Stomach (tissue), 9 donors: ENCODE results near the gene INSIG2. TPM values are rescaled to one million over a fixed set of nuclear protein-coding genes. Genes with fewer than 3 reads are reported as not detected.

Source experiments
- DNase-seq, 2 donors: peaks; one replicate each; pipeline versions ENCODE4 v3.0.0 to v3.0.0-alpha.2; 2013 to 2019
- H3K27ac ChIP-seq, 5 donors: fragments of 200-600 bp in 4 of 5; sonication (generic) in 4 of 5; one replicate each; pipeline ENCODE4 v1.5.1; 2013 to 2019; ENCODE audit warnings: mild to moderate bottlenecking in 1 of 5, moderate library complexity in 1 of 5
- H3K27me3 ChIP-seq, 3 donors: fragments of 200-600 bp; sonication (generic); one replicate each; pipeline ENCODE4 v1.5.1; 2017 to 2019; ENCODE audit warnings: mixed run types in 1 of 3
- H3K36me3 ChIP-seq, 4 donors: fragments of 200-600 bp; sonication (generic); 1 replicate in 3 of 4; 2 replicates in 1 of 4; pipeline ENCODE4 v1.5.1; 2016 to 2019
- H3K4me1 ChIP-seq, 4 donors: fragments of 200-600 bp; sonication (generic); one replicate each; pipeline ENCODE4 v1.5.1; 2016 to 2019
- H3K4me3 ChIP-seq, 4 donors: fragments of 200-600 bp; sonication (generic) in 3 of 4; one replicate each; pipeline ENCODE4 v1.5.1; 2016 to 2019; ENCODE audit warnings: mild to moderate bottlenecking in 1 of 4
- H3K9me3 ChIP-seq, 4 donors: fragments of 200-600 bp; sonication (generic); one replicate each; pipeline ENCODE4 v1.5.1; 2016 to 2019
- CTCF ChIP-seq, 7 experiments: fragments of 450-650 bp in 4 of 7; fragments of 200-600 bp in 3 of 7; sonication (generic) in 3 of 7; IDR thresholded peaks; one replicate each; pipeline ENCODE4 v1.5.1; 2016 to 2019; ENCODE audit warnings: antibody characterized with exemption in 7 of 7, control low read depth in 2 of 7, mild to moderate bottlenecking in 1 of 7
- EP300 ChIP-seq: sonication (generic); formaldehyde crosslinking; IDR thresholded peaks from one replicate; pipeline ENCODE4 v1.6.1; 2017; ENCODE audit warnings: antibody characterized with exemption
- POLR2A ChIP-seq, 4 donors: fragments of 450-650 bp; IDR thresholded peaks; one replicate each; pipeline ENCODE4 v1.6.1; 2016; ENCODE audit warnings: antibody characterized with exemption in 4 of 4, control low read depth in 2 of 4, mild to moderate bottlenecking in 1 of 4, moderate library complexity in 1 of 4
- POLR2AphosphoS5 ChIP-seq, 3 donors: sonication (generic); formaldehyde crosslinking; IDR thresholded peaks; one replicate each; pipeline ENCODE4 v1.6.1; 2016; ENCODE audit warnings: antibody characterized with exemption in 3 of 3
- WGBS, 5 donors: extraction: QIAGEN DNeasy Blood & Tissue Kit in 3 of 5; methylation state at CpG; one replicate each; pipeline versions ENCODE4 v1.1.5 to v1.1.7; 2013 to 2018; 5-methylcytosine and 5-hydroxymethylcytosine counted together
- intact Hi-C: fragments of 100-400 bp; cut with DNase I; formaldehyde crosslinking; loops from one replicate; pipeline ENCODE4 v1.15.1; 2023; ENCODE audit warnings: low total_unique reads
- polyA plus RNA-seq, 3 donors: library from polyadenylated mRNA; stranded (reverse); fragments of 200-250 nt; gene quantifications; one replicate each; pipeline ENCODE4 v1.2.3, GENCODE V29; 2013
- total RNA-seq, 5 donors: library from RNA; depleted of rRNA; stranded (reverse); fragments of >200 nt; gene quantifications; one replicate each; pipeline versions ENCODE4 v1.1.0 to v1.2.3, GENCODE V29; 2014 to 2016
- donor health status: healthy with polysubstance abuse.
- donor health status: Bipolar disorder and iron deficiency.
- donor health status: healthy.

Gene INSIG2
- total and polyA plus RNA-seq, 8 donors: 6.7 to 37.8 (median 10.4) TPM

- TF ChIP-seq EP300 (no peak), CTCF (IDR thresholded peaks at IDR 0.05) (no peak), POLR2AphosphoS5 (IDR thresholded peaks at IDR 0.05) (no peak), POLR2A (IDR thresholded peaks at IDR 0.05) (no peak)
- 82 to 90% (median 87%) methylated on average over 2 of the region's 2 CpGs for WGBS, 5 donors
- Histone ChIP-seq H3K27me3 (peaks cover 0 to 35% (median 0%) of the 10 kb centered on the region in 3 donors), H3K4me3 (no peak overlapping the region), H3K36me3 (no peaks in the 10 kb centered on the region), H3K4me1 (peaks cover 0 to 2% (median 0%) of the 10 kb centered on the region in 4 donors), H3K9me3 (no peaks in the 10 kb centered on the region), H3K27ac (no peak overlapping the region)
- DNase-seq: no peak
- intact Hi-C loops: no loop called here
Measured at GRCh38 chr2:118052474-118052873, 35.8 kb upstream of the INSIG2 start.

GRCh38 chr2:118053681-118054080 is 34.6 kb upstream of the INSIG2 start:
- 88 to 91% (median 90%) methylated on average over 7 of the region's 7 CpGs for WGBS, 5 donors
- H3K9me3 ChIP-seq: no peaks in the 10 kb centered on the region
- intact Hi-C loops: no loop called here
- peaks cover 0 to 25% (median 0%) of the 10 kb centered on the region in 3 donors for H3K27me3 ChIP-seq
- H3K4me1 ChIP-seq: no peaks in the 10 kb centered on the region
- no peak overlapping the region for H3K27ac ChIP-seq
- DNase-seq: no peak
- TF ChIP-seq CTCF (IDR thresholded peaks at IDR 0.05) (no peak), EP300 (no peak), POLR2A (IDR thresholded peaks at IDR 0.05) (no peak), POLR2AphosphoS5 (IDR thresholded peaks at IDR 0.05) (no peak)
- H3K36me3 ChIP-seq: no peaks in the 10 kb centered on the region
- no peak overlapping the region for H3K4me3 ChIP-seq

GRCh38 chr2:118054213-118055008 is 33.9 kb upstream of the INSIG2 start:
- Histone ChIP-seq H3K4me1 (no peaks in the 10 kb centered on the region), H3K27me3 (peaks cover 0 to 18% (median 0%) of the 10 kb centered on the region in 3 donors), H3K9me3 (no peaks in the 10 kb centered on the region), H3K27ac (no peak overlapping the region), H3K4me3 (no peak overlapping the region), H3K36me3 (no peaks in the 10 kb centered on the region)
- intact Hi-C loops: no loop called here
- DNase-seq: no peak
- TF ChIP-seq POLR2AphosphoS5 (IDR thresholded peaks at IDR 0.05): no peak
- TF ChIP-seq EP300: no peak
- TF ChIP-seq POLR2A (IDR thresholded peaks at IDR 0.05): no peak
- no peak for TF ChIP-seq CTCF (IDR thresholded peaks at IDR 0.05)
- WGBS, 5 donors: 50 to 64% (median 54%) methylated on average over 3 of the region's 3 CpGs

- Histone ChIP-seq H3K27ac (no peak overlapping the region), H3K4me1 (no peaks in the 10 kb centered on the region), H3K4me3 (no peak overlapping the region), H3K27me3 (peaks cover 0 to 11% (median 0%) of the 10 kb centered on the region in 3 donors), H3K9me3 (no peaks in the 10 kb centered on the region), H3K36me3 (no peaks in the 10 kb centered on the region)
- WGBS, 5 donors: 72 to 84% (median 75%) methylated on average over 9 to 10 of the region's 10 CpGs
- intact Hi-C loops: no loop called here
- TF ChIP-seq CTCF (IDR thresholded peaks at IDR 0.05) (no peak), POLR2A (IDR thresholded peaks at IDR 0.05) (no peak), EP300 (no peak), POLR2AphosphoS5 (IDR thresholded peaks at IDR 0.05) (no peak)
- no peak for DNase-seq
Measured at GRCh38 chr2:118055512-118056164, 32.6 kb upstream of the INSIG2 start.
